KG1 (cell line): ENCODE data around the gene TMEM129.

Experiments
- DNase-seq: peaks from one replicate; lab custom pipeline; 2025; lab: John Stamatoyannopoulos, UW

The TMEM129 gene

GRCh38 chr4:1758306-1759121 lies 37.4 kb upstream of the TMEM129 start:
- DNase-seq = no peak

DNA sequence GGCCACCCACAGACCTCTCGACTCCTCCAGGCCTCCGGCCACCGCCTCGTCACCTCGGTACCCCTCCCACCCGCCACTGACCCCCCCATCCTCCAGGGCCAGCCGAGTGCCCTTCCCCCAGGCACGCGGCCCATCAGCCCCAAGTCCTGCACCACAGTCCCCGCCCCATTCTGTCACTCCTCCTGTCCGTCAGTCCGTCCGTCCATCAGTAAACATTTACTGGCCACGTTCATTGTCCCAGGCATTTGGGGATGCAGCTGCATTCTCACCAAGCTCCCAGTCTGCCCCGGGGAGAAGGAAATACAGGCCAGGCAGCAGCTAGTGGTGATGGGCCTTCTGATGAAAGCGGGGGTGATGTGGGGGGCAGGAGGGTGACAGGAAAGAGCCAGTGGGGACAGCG lies 36.7 kb upstream of the TMEM129 start:
- DNase-seq = no peak

GRCh38 chr4:1756893-1757779 lies 36.0 kb upstream of the TMEM129 start:
- no peak for DNase-seq

GRCh38 chr4:1756079-1756478 lies 35.0 kb upstream of the TMEM129 start:
- DNase-seq = no peak

DNA sequence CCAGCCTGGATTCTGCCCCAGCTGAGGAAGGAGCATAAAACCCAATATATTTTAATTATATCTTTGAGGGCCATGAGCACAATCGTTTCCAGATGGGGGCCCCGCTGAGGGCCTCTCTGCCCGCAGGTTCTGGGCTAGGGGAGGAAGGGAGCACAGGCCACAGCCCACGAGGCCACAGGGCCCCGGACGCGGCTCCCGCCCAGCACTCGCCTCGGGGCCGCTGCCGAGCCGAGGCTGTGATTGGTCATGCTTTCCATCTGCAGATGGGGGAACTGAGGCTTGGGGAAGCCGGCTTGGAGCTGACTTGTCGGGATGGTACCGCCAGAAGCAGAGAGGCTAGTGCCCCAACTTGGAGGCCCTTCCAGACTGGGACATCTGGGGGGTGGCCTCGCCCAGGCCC lies 34.2 kb upstream of the TMEM129 start:
- DNase-seq = no peak

- DNase-seq = no peak
Measured at GRCh38 chr4:1754336-1754735, 33.2 kb upstream of the TMEM129 start.

DNA sequence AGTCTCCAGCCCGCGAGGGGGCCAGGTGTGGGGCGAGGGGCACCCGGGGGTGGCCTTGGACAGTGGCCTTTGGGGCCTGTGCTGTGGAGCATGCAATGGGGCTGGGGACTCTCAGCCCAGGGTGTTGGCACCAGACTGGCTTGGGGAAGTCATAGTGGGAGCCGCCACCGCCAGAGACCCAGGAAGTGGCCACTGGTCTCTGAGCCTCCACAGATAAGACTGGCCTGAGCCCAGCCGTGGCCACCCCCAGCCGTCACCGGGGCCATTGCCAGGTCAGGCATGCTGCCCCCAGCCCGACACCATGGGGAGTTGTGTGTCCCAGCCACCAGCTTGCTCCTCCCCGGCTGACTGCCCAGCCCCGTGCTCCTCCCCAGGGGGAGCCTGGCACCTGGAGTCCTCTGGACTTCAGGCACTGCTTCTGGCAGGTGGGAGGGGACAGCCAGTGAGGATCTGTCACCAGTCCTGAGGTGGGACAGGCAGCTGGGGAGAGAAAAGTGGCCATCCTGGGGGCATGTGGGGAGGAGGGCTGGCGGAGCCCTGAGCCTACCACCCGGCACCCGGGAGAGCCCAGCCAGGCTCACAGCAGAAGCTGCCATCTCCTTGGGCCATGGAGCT lies 32.7 kb upstream of the TMEM129 start:
- DNase-seq = no peak

DNA sequence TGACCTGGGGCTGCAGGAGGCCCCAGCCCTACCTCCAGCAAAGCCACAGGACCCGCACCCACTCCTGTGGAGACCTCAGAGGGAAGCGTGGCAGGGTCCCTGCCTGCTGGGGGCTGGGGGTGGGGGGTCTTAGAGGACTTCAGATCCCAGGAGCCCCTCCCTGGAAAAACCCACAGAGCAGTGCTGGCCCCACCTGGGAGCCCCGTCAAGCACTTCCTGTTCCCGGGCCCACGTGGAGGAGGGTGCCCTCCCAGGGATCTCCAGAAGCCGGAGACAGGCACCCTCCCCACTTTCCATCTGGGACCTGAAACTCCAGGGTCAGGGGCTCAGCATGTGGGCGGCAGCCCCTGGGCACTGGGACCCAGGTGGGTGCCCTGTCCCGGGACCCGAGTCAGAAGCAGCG lies 32.2 kb upstream of the TMEM129 start:
- no peak for DNase-seq

DNA sequence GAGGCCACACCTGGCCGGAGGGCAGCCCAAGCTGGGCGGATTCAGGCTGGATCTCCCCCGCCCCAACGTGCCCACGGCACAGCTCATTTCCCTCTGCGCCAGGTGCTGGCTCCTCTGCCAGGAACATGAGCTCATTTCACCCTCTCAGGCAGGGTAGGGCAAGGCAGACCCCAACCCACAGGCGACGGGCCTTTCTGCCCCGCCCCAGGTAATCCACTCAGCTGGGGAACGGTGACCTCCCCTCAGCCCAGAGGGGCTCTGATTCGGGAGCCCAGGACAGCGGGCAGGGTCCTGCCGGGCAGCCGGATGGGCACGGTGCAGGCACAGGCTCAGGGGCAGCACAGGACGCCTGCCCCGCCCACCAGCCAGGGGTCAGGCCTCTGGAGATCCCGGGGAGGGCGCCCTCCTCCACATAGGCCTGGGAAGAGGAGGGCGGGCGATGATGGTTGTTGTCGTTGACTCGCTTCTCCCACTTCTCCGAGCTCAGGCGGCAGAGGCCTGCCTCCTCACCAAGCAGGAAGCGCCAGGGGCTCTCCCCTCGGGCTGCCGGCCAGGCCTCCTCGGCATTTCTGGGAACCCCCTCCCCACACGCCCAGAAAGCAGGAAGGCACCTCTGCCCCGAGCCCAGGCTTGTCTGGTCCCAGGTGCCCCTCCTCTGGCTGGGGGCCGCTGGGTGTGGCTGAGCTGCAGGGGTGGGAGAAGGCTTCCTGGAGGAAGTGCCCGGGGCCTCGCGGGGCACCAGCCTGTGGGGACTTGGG lies 31.3 kb upstream of the TMEM129 start:
- no peak for DNase-seq

GRCh38 chr4:1751919-1752283 lies 30.8 kb upstream of the TMEM129 start:
- DNase-seq = no peak

DNA sequence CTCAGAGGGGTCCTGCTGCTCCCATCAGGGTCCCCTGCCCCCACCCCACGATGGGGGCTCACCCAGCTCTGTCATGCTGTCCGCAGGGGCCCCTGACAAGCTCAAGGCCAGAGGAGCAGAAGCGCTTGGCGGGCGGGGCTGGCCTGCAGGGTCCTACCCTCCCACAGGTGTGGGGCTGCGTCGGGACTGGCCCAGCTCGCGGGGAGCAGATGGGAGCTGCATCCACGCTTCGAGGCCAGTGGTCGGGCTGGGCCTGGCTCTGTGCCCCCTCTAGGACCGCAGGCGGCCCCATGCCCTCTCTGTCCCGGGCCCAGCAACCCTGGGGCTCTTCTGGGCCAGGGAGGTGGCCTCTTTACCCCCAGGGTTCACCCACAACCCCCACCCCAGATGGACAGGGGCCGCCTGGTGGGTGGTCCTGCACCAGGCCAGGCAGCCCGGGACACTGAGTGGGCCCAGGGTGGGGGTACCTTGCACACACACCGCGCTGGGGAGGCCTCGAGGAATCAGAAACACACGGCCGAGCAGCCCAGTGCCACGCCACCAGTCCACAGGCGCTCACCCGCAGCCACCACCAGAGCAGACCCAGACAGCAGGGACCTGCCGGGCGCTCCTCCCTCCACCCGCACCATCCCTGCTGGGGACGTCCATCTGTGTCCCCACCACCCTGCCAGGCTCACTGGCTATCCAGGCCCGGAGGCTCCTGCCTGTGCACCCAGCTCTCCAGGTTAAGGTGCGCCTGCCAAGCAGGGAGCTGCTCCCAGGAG lies 30.2 kb upstream of the TMEM129 start:
- no peak for DNase-seq

- no peak for DNase-seq
Measured at GRCh38 chr4:1750381-1751154, 29.4 kb upstream of the TMEM129 start.

DNA sequence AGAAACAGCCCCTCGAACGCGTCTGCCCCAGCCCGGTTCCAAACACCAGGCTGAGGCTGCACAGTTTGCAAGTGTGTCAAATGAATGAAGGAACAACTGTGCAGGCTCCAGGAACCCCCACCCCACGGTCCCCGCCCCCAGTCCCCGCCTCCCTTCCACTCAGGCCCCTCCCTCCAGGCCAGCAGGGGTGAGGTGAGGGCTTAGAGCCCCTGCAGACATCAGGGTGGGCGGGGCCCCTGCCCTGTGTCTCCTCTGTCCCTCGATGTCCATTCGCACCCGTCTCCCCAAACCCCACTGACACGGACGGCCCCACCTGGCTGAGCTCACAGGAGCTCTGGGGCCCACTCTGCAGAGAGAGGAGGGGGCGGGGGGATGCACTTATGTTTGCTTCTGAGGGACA lies 28.7 kb upstream of the TMEM129 start:
- no peak for DNase-seq

DNA sequence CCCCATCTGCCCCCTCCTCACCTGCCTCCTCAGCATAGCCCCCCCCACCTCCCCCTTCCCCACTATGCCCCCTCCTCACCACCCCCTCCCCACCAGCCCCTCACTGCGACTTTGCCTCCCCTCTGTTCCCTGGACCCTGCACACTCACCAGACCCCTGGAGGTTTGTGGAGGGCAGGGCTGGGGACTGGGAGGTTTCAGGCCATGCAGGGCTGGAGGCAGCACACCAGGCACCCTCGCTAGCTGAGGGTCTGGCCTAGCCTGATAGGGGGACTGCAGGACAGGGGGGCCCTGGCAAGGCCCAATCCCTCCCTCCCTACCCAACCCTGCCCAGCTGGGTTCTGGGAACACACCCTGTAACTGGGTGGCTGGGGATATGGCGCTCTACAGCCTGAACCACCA lies 28.2 kb upstream of the TMEM129 start:
- DNase-seq = no peak

DNA sequence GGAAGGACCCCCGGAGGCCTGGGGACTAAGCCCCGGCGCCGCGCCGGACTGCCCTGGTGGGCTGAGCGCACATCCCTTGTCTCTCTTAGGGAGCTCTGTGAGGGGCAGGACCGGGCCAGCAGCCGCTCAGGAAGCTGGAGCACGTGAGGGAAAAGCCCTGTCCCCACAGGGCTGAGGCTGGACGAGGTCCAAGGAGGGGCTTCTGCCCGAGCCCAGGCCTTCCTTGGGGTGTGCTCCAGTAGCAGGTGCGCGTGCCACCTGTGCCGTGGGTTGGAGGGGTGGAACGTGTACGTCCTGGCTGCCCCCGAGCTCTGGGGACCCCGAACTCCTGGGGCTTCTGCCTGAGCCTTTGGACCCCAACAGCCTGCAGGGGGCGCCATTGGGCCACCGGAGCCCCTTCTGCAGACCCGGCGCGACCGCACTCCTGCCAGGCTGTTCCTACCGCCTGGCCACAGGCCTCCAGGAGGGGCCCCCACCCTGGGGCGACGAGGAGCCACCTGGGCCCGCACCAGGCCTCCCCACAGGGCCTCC lies 27.4 kb upstream of the TMEM129 start:
- peak; percentile 73 for DNase-seq

- no peak for DNase-seq
Measured at GRCh38 chr4:1747603-1747967, 26.5 kb upstream of the TMEM129 start.

DNA sequence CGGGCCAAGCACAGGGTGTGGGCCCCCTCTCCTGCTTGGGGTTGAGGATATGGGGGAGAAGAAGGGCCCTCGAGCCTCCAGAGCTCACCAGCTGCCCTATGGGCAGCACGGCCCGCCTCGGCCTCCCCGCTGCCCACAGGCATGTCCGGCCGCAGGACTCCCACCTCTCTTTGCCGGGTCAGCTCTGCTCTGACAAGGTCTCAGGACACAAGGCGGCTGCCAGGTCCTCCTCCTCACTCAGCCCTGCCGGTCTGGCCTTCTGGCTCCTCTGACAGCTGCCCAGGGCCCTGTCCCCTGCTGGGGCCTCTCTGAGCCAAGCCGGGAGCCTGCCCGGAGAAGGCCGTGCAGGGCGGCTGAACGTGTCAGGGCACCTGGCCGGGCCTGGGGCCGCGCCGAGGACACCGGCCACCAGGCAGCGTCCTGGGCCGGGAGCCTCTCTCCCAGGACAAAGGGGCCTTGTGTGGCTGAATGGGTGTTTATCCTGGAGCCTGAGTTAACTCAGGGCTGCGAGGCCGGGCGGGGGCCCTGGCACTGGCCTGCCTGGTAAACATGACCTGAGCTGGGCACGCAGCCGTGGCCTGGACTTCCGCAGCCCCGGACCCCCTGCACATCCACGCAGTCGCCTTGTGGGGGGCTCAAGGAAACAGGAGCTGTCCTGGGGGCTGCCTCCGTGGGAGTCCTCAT lies 25.9 kb upstream of the TMEM129 start:
- no peak for DNase-seq

DNA sequence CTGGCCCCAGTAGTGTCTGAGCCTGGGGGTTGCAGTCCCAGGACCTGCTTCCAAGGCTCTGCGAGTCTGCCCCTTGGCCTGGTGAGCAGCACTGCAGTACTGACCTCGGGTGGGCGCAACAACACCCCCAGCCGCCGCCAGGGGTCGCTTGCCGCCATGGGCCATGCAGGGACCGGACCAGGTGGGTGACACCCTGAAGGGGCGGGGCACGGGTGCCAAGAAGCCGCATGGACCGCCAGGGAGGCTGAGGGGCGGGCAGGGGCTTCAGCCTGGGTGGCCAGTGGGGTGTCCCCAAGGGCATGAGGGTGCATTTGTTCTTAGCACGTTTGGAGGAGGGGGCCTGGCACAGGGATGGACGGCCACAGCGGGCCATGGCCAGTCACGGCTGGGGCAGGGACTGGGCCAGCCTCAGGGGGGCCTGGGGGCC lies 25.2 kb upstream of the TMEM129 start:
- no peak for DNase-seq

GRCh38 chr4:1745697-1746096 lies 24.6 kb upstream of the TMEM129 start:
- no peak for DNase-seq

DNA sequence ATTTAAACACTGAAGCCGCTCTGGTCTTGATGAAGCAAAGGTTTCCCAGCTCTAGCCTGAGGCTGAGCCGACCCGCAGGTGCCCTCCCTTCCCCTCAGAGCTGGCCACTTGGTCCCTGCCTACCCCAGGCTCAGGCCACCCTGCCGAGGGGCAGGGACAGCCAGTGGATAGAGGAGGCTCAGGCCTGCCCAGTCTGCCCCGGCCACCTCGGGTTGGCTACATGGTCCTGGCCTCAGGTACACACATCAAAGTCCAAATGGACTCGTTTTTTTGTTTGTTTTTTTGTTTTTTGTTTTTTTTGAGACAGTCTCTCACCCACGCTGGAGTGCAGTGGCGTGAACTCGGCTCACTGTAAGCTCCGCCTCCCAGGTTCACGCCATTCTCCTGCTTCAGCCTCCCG lies 24.0 kb upstream of the TMEM129 start:
- DNase-seq = no peak
